Activated naive CD4-positive, alpha-beta T cell treated with anti-CD3 and anti-CD28 coated beads, Interleukin-2, amount 50 U/mL, for 72 hours (primary cell): ENCODE data around the gene ARL8A. TPM values are rescaled to one million over a fixed set of nuclear protein-coding genes. Genes with fewer than 3 reads are reported as not detected.
A peak's percentile ranks its signal among the peaks of the same experiment; 100 is the strongest.
"Not testable (repeated sequence)": the region's sequence is repeated elsewhere in the genome, so short reads cannot be mapped to it uniquely, and the experiment has no call there.

ENCODE experiments used
- ATAC-seq, 2 donors: fragments of 150-1000 bp; cut with Tn5 transposase; 2 replicates each; pipeline ENCODE4 v1.10.0; 2021; ENCODE audit warnings: mild to moderate bottlenecking in 2 of 2, moderate library complexity in 2 of 2
- DNase-seq, 2 donors: peaks; one replicate each; pipeline ENCODE4 v3.0.0; 2021 to 2022; ENCODE audit warnings: low spot score in 2 of 2
- H3K27ac Mint-ChIP-seq, 2 donors: one replicate each; pipeline ENCODE4 v1.8.0; 2022; ENCODE audit warnings: mild to moderate bottlenecking in 2 of 2, mixed read lengths in 2 of 2
- H3K36me3 Mint-ChIP-seq, 2 donors: one replicate each; pipeline ENCODE4 v1.8.0; 2022; ENCODE audit warnings: mixed read lengths in 2 of 2
- H3K9me3 Mint-ChIP-seq, 2 donors: one replicate each; pipeline ENCODE4 v1.8.0; 2022; ENCODE audit warnings: mixed read lengths in 2 of 2
- total RNA-seq, 2 donors: library from RNA; stranded (reverse); gene quantifications; one replicate each; pipeline ENCODE4 v1.2.3, GENCODE V29; 2022

Gene ARL8A
- total RNA-seq, 2 donors from 2014 or later: 38.8 to 63.2 TPM

DNA sequence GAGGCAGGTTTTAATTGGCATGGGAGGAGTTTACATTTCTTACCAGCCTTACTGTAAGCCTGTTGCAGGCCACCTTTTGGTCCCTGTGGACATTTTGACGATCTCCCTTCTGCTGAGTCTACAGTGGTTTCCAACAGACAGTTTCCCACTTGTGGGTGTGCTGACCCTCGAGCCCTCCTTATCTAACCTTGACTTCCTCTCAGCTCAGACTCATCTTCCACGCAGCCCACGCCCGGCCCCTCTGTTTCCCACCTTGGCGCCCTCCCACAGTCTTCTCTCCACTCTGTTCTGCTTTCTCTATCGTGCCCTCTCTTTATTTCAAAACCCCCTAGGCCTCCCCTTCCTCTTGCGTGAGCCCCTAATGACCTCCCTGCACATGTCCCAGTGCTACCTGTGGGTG, 6.1 kb upstream of the ARL8A start:
- H3K9me3 Mint-ChIP-seq: no peaks in the 10 kb centered on the region
- peak overlapping the region; percentile 72 to 91 for H3K27ac Mint-ChIP-seq
- peaks cover 30 to 35% of the 10 kb centered on the region in 2 donors for H3K36me3 Mint-ChIP-seq
- ATAC-seq (no peak), DNase-seq (no peak)

DNA sequence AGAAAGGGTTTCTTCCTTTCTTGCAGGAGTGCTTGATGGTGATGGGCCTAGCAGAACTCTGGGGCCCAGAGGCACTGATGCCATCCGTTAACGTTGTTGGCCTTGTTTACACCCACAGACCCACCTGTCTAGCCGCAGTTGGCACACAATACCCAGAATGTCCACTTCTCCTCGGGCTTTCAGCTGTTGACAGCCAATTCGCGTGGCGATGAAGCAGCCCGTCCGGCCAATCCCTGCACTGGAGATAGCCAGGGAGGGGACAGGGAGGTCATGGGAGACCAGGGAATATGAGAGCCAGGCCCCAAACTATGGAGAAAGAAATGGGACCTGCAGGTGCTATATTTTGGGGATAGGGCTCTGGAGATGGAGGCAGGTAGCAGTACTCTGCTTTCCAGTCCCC, 5.7 kb upstream of the ARL8A start:
- DNase-seq (no peak), ATAC-seq (no peak)
- Mint-ChIP-seq H3K27ac (peak overlapping the region; percentile 72), H3K9me3 (no peaks in the 10 kb centered on the region), H3K36me3 (peaks cover 30 to 32% of the 10 kb centered on the region in 2 donors)

DNA sequence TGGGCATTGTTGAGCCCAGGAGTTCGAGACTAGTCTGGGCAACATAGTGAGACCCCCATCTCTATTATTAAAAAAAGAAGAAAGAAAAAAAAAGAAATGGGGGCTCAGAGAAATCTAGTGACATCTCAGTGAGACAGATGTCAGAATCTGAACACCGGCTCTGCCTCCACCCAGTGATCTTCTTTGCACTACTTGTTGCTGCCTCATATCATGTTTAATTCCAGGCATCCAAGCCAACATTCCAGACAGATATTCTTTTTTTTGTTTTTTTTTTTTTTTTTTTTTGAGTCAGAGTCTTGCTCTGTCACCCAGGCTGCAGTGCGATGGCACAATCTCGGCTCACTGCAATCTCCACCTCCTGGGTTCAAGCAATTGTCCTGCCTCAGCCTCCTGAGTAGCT, 5.0 kb upstream of the ARL8A start:
- Mint-ChIP-seq H3K9me3 (no peaks in the 10 kb centered on the region), H3K36me3 (peaks cover 25 to 26% of the 10 kb centered on the region in 2 donors), H3K27ac (no peak overlapping the region)
- ATAC-seq (no peak), DNase-seq (no peak)

DNA sequence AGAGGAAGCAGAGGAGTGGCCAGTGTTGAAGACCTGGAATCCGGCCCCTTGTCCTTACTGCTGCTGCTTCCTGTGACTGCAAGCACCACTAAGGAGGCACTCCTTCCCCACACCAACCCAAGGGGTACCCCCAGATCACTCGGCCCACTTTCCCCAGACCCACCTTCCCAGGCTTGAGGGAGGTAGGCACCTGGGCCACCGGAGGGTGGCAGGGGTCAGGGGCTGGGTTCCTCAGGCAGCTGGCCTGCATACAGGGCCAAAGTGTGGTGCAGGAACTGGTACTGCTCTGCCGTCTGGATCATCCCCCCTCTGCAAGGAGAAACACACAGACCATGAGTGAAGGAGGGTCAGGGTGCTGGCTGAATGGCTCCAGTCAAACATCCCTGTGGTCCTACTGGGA, 3.9 kb upstream of the ARL8A start:
- H3K36me3 Mint-ChIP-seq: peaks cover 23 to 25% of the 10 kb centered on the region in 2 donors
- ATAC-seq (no peak), DNase-seq (no peak)
- H3K9me3 Mint-ChIP-seq: no peaks in the 10 kb centered on the region
- peak overlapping the region in 1 of 2 donors; percentile 45 for H3K27ac Mint-ChIP-seq

DNA sequence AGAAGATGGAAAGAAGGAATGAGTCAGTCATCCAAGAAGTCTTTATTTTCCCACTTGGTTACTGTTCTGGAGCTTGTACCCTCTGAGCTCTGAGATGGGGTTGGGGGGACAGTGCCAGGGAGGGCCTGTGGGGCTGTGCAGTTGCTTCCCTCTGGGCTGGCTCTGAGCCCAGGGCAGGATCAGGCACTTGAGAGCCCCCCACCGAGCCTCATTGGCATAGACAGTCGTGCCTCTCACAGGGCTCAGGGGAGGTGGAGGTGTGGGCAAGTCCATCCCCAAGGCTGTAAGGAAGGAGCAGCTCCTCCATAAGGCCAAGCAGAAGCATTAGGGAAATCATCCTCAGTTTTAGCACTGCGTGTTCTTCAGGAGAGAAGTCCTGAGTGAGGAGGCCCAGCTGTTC, 2.5 kb upstream of the ARL8A start:
- Mint-ChIP-seq H3K27ac (peak overlapping the region in 1 of 2 donors; percentile 87), H3K36me3 (peaks cover 20 to 21% of the 10 kb centered on the region in 2 donors), H3K9me3 (no peaks in the 10 kb centered on the region)
- ATAC-seq: no peak
- no peak for DNase-seq

DNA sequence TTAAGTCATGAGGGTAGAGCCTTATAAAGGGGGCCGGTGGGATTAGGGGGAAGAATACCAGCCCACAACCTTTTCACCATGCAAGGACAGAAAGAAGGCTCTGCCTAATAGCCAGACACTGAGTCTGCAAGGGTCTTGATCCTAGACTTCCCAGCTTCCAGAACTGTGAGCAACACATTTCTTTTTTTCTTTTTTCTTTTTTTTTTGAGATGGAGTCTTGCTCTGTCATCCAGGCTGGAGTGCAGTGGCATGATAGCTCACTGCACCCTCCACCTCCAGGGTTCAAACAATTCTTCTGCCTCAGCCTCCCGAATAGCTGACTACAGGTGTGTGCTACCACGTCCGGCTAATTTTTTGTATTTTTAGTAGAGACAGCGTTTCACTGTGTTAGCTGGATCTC, 1.7 kb upstream of the ARL8A start:
- H3K27ac Mint-ChIP-seq: peak overlapping the region in 1 of 2 donors; percentile 87
- ATAC-seq (no peak), DNase-seq (no peak)
- H3K9me3 Mint-ChIP-seq: no peaks in the 10 kb centered on the region
- H3K36me3 Mint-ChIP-seq: peaks cover 19% of the 10 kb centered on the region in 2 donors

DNA sequence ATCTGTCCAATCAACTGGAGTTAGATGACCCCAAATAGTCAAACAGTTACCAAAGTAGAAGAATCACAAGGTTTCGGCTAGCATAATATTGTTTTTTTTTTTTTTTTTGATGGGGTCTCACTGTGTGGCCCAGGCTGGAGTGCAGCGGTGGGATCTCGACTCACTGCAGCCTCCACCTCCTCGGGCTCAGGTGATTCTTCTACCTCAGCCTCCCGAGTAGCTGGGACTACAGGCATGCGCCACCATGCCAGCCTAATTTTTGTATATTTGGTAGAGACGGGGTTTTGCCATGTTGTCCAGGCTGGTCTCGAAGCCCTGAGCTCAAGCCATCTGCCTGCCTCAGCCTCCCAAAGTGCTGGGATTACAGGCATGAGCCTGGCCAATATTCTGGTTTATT, 1.2 kb upstream of the ARL8A start:
- H3K9me3 Mint-ChIP-seq, ATAC-seq, DNase-seq: not testable (repeated sequence)
- H3K27ac Mint-ChIP-seq: peak overlapping the region; percentile 87 to 95
- H3K36me3 Mint-ChIP-seq: peaks cover 13 to 14% of the 10 kb centered on the region in 2 donors

DNA sequence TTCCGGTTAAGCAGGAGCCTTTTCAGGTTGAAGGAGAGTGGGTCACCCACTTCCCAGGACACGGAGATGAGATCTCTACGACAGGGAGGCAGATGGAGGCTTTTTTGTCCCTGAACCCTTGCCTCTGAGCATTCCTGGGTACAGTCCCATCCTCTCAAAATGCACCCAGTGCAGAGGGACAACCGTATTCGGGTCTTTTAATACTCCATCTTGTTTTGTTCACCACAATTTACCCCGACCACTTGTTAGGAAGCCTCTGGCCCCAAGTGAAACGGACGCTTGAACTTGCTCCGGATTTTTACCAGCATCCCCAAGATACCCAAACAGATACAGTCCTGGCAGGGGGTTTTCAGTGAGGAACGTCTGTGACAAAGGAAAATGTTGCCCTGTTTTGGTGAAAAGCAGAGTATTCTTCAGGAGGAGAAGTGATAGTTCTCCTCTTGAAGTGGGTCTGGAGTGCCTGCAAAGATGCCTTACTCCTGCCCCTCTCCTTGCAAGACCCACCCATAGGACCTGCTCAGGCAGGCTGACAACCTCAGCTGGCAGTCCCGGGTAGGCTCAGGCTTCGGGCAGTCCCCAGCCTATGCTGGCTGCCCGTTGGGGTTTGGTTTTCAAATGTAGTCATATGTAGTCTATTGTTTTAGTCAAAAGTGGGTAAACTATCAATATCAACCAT, 669 bp upstream of the ARL8A start:
- DNase-seq (peak in 1 of 2 donors; percentile 50), ATAC-seq (peak; percentile 48 to 60)
- peak overlapping the region; percentile 87 to 95 for H3K27ac Mint-ChIP-seq
- peaks cover 8 to 12% of the 10 kb centered on the region in 2 donors for H3K36me3 Mint-ChIP-seq
- H3K9me3 Mint-ChIP-seq: no peaks in the 10 kb centered on the region

DNA sequence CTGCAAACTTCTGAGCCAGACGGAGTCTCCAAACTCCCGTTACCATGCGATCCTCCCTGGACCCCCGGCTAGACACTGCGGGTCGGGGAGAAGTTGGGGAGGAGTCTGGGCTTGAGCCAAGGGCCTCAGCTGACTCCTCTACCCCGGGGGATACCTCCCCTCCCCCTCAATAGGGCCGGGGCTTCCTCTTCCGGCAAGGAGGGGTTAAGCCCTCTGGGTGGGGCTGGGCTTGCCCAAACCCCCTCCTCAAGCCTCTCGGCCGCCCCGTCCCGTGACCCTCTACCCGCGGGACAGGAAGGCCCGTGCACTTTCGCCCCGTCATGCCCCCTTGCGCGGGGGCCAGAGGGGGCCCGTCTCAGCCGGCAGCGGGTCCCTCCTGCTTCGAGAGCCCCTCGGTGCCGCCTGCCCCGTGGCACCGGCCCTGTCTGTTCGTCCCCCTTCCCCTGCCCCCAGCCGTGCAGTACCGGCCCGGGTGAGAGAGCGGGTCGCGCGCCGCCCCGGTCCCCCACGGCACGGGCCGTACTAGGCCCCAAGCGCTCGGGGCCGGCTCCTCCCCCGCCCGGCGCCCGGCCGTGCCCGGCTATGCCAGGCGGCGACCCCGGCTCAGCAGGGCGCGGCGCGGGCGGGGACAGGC, 652 bp downstream of the ARL8A start:
- H3K27ac Mint-ChIP-seq: peak overlapping the region; percentile 92 to 98
- ATAC-seq: peak; percentile 43 to 57
- peak in 1 of 2 donors; percentile 65 for DNase-seq
- peaks cover 7 to 12% of the 10 kb centered on the region in 2 donors for H3K36me3 Mint-ChIP-seq
- no peaks in the 10 kb centered on the region for H3K9me3 Mint-ChIP-seq

DNA sequence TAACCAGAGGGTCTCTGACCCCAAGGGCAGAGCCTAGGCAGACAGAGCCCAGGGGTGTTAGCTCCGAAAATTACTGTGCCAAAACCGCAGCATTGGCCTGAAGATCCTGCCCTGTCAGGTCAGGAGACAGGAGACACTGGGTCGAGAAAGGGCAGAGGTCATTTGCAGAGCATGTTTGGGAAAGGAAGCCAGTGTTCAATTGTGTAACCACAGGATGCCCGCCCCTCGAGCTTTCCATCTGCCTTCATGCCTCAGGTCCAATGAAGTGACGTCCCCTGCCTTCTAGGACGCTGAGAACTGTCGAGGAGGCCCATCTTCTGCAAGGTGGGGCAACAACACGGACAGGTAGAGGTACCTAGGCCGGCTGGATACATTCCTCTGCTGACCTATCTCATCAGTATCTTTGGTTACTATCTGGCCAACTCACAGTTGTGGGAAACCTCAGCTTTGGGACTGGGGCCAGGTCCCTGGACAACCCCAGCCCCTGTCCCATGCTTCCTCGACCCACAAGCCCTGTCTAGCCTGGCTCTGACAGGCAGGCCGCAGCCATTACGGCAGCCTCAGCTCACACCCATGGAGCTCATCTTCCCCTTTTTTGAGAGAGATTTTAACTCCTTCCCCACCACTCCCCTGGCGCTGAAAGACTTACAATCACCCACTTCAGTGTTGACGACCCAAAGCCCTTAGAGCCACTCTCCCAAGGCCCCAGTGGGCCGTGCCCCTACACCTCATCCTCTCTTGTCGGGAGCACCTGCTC, 1.3 kb downstream of the ARL8A start:
- Mint-ChIP-seq H3K9me3 (no peaks in the 10 kb centered on the region), H3K36me3 (peaks cover 7 to 11% of the 10 kb centered on the region in 2 donors), H3K27ac (peak overlapping the region; percentile 92 to 98)
- peak; percentile 13 to 42 for ATAC-seq
- DNase-seq: no peak

DNA sequence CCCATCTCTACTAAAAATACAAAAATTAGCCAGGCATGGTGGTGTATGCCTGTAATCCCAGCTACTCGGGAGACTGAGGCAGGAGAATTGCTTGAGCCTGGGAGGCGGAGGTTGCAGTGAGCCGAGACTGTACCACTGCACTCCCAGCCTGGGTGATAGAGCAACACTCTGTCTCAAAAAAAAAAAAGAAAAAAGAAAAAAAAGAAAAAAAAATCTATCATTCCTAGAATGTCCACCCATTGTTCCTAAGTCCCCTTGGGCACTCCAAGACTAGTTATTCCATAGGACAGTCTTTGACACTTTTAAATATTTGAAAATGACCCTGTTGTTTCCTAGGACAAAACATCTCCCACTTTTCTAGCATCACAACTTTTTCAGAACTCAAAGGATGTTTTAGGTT, 3.1 kb downstream of the ARL8A start:
- not testable (repeated sequence) for ATAC-seq, DNase-seq, H3K9me3 Mint-ChIP-seq, H3K36me3 Mint-ChIP-seq, H3K27ac Mint-ChIP-seq

DNA sequence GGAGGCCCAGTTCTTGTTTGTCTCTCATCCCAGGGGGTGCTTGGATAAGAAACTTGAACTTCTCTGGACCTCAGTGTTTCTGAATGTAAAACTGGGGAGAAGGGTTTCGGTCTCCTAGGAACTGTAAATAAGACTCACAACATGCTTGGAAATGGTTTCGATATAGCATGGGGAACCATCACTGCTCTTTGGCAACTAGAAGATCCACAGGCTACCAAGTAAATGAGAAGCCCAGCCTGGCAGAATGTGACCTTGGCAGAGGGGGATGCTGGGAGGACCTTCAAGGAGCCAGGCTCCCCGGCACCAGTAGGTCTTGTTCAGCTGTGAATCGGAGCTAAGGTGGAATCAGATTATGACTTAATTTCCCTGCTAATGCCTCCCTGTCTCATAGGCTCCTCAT, 3.7 kb downstream of the ARL8A start:
- ATAC-seq (no peak), DNase-seq (no peak)
- Mint-ChIP-seq H3K27ac (no peak overlapping the region), H3K9me3 (no peaks in the 10 kb centered on the region), H3K36me3 (peaks cover 7% of the 10 kb centered on the region in 2 donors)

DNA sequence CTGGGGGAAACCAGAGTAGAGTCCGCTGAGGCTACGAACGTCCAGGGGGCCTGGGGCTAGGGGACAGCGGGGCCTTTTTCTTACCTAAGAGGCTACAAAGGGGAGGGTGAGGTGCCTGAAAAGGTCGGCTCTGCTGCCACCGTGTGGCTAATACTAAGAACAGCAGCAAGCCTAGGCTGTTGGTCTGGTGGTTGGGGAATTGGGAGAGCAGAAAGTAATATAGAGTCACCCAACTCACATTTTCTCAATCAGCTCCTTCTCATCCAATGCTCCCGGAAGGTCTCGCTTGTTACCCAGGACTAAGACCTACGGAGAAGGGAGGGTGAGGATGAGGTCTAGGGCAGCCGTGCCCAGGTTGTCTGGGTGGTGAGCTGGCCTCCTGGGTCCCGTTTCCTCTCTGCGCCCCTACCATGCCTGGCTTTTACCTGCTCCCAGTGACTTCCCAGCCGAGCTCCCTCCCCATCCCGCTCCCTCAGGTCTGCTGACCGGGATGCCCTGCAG, 9.3 kb downstream of the ARL8A start:
- ATAC-seq: peak; percentile 74 to 82
- Mint-ChIP-seq H3K9me3 (no peaks in the 10 kb centered on the region), H3K36me3 (no peaks in the 10 kb centered on the region), H3K27ac (peak overlapping the region in 1 of 2 donors; percentile 32)
- DNase-seq: peak in 1 of 2 donors; percentile 51

DNA sequence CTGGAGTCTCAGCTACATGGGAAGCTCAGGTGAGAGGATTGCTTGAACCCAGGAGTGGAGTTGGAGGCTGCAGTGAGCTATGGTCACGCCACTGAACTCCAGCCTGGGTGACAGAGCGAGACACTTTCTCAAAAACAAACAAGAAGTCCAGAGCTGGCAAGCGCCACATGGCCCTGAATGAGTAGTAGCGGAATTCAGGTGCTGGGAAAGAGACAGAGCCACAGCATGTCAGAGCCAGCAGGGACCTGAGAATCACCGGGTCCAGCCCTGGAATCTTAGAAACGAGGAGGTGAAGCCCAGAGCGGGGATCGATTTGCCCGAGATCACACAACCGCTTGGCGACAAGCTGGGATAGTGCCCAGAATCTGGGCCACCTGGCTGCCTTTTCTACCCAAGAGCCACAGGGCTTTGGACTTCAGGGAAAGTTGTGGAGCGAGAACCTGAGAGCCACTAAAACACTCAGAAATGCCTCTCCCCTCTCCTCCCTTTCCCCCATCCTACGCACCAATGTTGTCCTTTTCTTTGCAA, 9.8 kb downstream of the ARL8A start:
- DNase-seq: no peak
- H3K9me3 Mint-ChIP-seq: no peaks in the 10 kb centered on the region
- no peaks in the 10 kb centered on the region for H3K36me3 Mint-ChIP-seq
- peak in 1 of 2 donors; percentile 14 for ATAC-seq
- no peak overlapping the region for H3K27ac Mint-ChIP-seq

DNA sequence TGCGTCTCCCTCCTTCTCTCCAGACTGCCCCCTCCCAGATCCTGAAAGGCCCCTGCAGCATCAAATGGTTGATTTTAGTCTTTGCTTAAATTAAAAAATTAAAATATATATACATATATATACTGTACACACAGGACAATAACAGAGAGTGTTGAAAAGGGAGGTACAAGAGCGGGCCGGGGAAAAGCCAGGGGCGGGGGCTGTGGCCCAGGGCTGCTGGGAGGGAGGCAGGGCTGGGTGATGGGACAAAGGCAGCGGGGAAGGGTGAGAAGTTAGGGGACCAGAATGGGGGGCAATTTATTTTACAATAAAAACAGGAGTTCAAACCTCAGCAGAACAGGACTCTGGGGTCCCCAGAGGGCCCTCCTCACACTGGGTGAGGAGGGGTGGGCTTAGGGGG, 10.5 kb downstream of the ARL8A start:
- H3K36me3 Mint-ChIP-seq: no peaks in the 10 kb centered on the region

DNA sequence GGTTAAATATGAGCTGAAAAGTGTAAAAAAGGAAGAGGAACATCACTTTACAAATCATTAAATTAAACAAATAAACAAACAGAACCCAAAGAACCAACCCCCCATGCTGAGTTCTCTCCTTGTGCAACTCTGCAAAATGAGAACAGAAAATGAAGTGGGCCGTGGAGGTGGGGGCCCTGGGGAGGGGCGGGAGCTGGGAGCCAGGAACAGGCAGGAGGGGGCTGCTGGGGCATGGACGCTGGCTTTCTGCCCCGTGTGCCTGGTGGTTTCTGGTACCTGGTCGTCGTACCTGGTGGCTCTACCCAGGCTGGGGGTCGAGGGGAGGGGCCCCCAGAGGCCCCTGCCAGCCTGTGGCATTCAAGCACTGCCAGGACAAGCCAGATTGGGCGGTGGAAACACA, 11.0 kb downstream of the ARL8A start:
- no peaks in the 10 kb centered on the region for H3K36me3 Mint-ChIP-seq
- ATAC-seq (no peak), DNase-seq (no peak)
- no peak overlapping the region for H3K27ac Mint-ChIP-seq
- H3K9me3 Mint-ChIP-seq: no peaks in the 10 kb centered on the region

More for the DNA sequence above, 10.5 kb downstream of the ARL8A start:
- no peak for DNase-seq
- peak overlapping the region in 1 of 2 donors; percentile 29 for H3K27ac Mint-ChIP-seq
- ATAC-seq: no peak
- H3K9me3 Mint-ChIP-seq: no peaks in the 10 kb centered on the region

DNA sequence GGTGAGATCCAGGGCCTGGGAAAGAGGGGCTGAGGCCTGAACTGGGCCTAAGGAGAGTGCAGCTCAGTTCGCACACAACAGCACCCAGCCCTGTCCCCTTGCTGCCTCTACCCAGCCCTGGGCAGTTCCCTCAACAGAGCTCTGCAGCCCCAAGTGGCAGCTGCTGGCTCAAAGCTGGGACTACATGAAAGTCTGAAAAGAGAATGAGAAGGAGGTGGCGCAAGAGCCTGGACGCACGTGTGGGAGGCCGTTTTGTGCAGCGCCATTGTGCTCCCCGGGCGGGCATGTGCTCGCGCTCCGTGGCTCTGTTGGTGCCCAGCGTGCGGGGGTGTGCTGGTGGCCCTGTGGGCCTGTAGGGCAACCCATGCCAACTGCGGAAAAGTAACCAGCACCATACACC, 11.5 kb downstream of the ARL8A start:
- H3K36me3 Mint-ChIP-seq: no peaks in the 10 kb centered on the region
- DNase-seq (no peak), ATAC-seq (no peak)
- no peak overlapping the region for H3K27ac Mint-ChIP-seq
- H3K9me3 Mint-ChIP-seq: no peaks in the 10 kb centered on the region
